IMR-90 (cell line): ENCODE results near the gene EIF1B. TPM values are rescaled to one million over a fixed set of nuclear protein-coding genes. Genes with fewer than 3 reads are reported as not detected.

Source experiments
- ATAC-seq: fragments of 200-7000 bp; cut with Tn5 transposase; 2 replicates; pipeline ENCODE4 v1.9.1; 2020; ENCODE audit warnings: low read depth, mild to moderate bottlenecking, moderate library complexity
- BruUV-seq: library from RNA; stranded (reverse); fragments of 400-500 nt; replicated peaks from 2 replicates; lab custom pipeline; 2021; lab: Mats Ljungman, UMichigan
- CTCF ChIA-PET: fragments of 300-600 bp; formaldehyde crosslinking; extraction: SDS; loops from one replicate; lab custom pipeline; 2021; ENCODE audit warnings: antibody characterized with exemption; lab: Yijun Ruan, JAX
- POLR2A ChIA-PET: fragments of 300-600 bp; sonication (Branson Sonifier 250); formaldehyde crosslinking; loops from one replicate; lab custom pipeline; 2022; ENCODE audit warnings: antibody characterized with exemption; ENCODE audit not compliant: unreplicated experiment; lab: Charles Lee
- DNase-seq: peaks from one replicate; pipeline ENCODE4 v3.0.0; 2013
- H2AFZ ChIP-seq: replicated peaks from 2 replicates; pipeline ENCODE3; 2013; ENCODE audit warnings: low read length, mild to moderate bottlenecking; ENCODE audit not compliant: poor library complexity
- H2AK5ac ChIP-seq: 2 replicates; pipeline ENCODE4 v1.6.1; 2013; ENCODE audit warnings: low read depth, low read length, inconsistent platforms
- H2AK9ac ChIP-seq: replicated peaks from 2 replicates; pipeline ENCODE3; 2013; ENCODE audit warnings: mild to moderate bottlenecking, low read depth, low read length, moderate library complexity; ENCODE audit not compliant: poor library complexity
- H2BK120ac ChIP-seq: 2 replicates; pipeline ENCODE4 v1.6.1; 2013; ENCODE audit warnings: low read depth, low read length, inconsistent platforms
- H2BK15ac ChIP-seq: 3 replicates; pipeline ENCODE4 v1.6.1; 2013; ENCODE audit warnings: low read depth, low read length, inconsistent platforms
- H2BK20ac ChIP-seq: 2 replicates; pipeline ENCODE4 v1.6.1; 2013; ENCODE audit warnings: low read depth, mild to moderate bottlenecking, inconsistent platforms, low read length, moderate library complexity
- H2BK5ac ChIP-seq: 2 replicates; pipeline ENCODE4 v1.6.1; 2013; ENCODE audit warnings: mild to moderate bottlenecking, low read depth, low read length, inconsistent platforms; ENCODE audit not compliant: poor library complexity, severe bottlenecking
- H3K14ac ChIP-seq: replicated peaks from 2 replicates; pipeline ENCODE4 v1.6.1; 2013; ENCODE audit warnings: low read depth, low read length, inconsistent platforms
- H3K18ac ChIP-seq: 2 replicates; pipeline ENCODE4 v1.6.1; 2013; ENCODE audit warnings: low read depth, low read length, control low read depth
- H3K23ac ChIP-seq: 2 replicates; pipeline ENCODE4 v1.6.1; 2013; ENCODE audit warnings: low read depth, low read length, inconsistent platforms
- H3K27ac ChIP-seq: 2 replicates; pipeline ENCODE4 v1.5.1; 2013; ENCODE audit warnings: mild to moderate bottlenecking, control low read depth, low read length; ENCODE audit not compliant: insufficient read depth
- H3K27me3 ChIP-seq: 2 replicates; pipeline ENCODE4 v1.6.1; 2013; ENCODE audit warnings: low read length; ENCODE audit not compliant: control insufficient read depth, insufficient read depth
- H3K36me3 ChIP-seq: 2 replicates; pipeline ENCODE4 v1.6.1; 2013; ENCODE audit warnings: low read length, mixed read lengths; ENCODE audit not compliant: control insufficient read depth, insufficient read depth
- H3K4ac ChIP-seq: 2 replicates; pipeline ENCODE4 v1.6.1; 2013; ENCODE audit warnings: low read depth, low read length, inconsistent platforms
- H3K4me1 ChIP-seq: 2 replicates; pipeline ENCODE4 v1.6.1; 2013; ENCODE audit warnings: low read length, mixed read lengths; ENCODE audit not compliant: control insufficient read depth, insufficient read depth
- H3K4me2 ChIP-seq: 2 replicates; pipeline ENCODE4 v1.6.1; 2013; ENCODE audit warnings: low read depth, mild to moderate bottlenecking, control low read depth, low read length, moderate library complexity
- H3K4me3 ChIP-seq: 2 replicates; pipeline ENCODE4 v1.5.1; 2013; ENCODE audit warnings: low read depth, mild to moderate bottlenecking, control low read depth, low read length, moderate library complexity; ENCODE audit not compliant: insufficient read depth
- H3K56ac ChIP-seq: 2 replicates; pipeline ENCODE4 v1.6.1; 2013; ENCODE audit warnings: low read length, inconsistent platforms; ENCODE audit not compliant: insufficient read depth; ENCODE audit errors: extremely low read depth
- H3K79me1 ChIP-seq, 2 experiments: 2 replicates each; pipeline ENCODE4 v1.6.1; 2013; ENCODE audit warnings: low read length in 2 of 2, inconsistent platforms in 1 of 2, low read depth in 1 of 2
- H3K9ac ChIP-seq: 2 replicates; pipeline ENCODE4 v1.6.1; 2013; ENCODE audit warnings: low read depth, low read length, control low read depth
- H3K9me1 ChIP-seq: 2 replicates; pipeline ENCODE4 v1.6.1; 2013; ENCODE audit warnings: low read length, inconsistent platforms; ENCODE audit not compliant: insufficient read depth
- H3K9me3 ChIP-seq: 2 replicates; pipeline ENCODE4 v1.6.1; 2013; ENCODE audit warnings: low read length; ENCODE audit not compliant: control insufficient read depth, insufficient read depth
- H4K20me1 ChIP-seq: 2 replicates; pipeline ENCODE4 v1.6.1; 2013; ENCODE audit warnings: low read length, inconsistent platforms; ENCODE audit not compliant: insufficient read depth
- H4K5ac ChIP-seq: 2 replicates; pipeline ENCODE4 v1.6.1; 2013; ENCODE audit warnings: mild to moderate bottlenecking, low read depth, low read length, control low read depth
- H4K8ac ChIP-seq, 2 experiments: 2 replicates each; pipeline ENCODE4 v1.6.1; 2013; ENCODE audit warnings: low read depth in 2 of 2, low read length in 2 of 2, control low read depth in 1 of 2, inconsistent platforms in 1 of 2
- H4K91ac ChIP-seq: 2 replicates; pipeline ENCODE4 v1.6.1; 2013; ENCODE audit warnings: low read depth, low read length, inconsistent platforms; ENCODE audit not compliant: insufficient read depth
- CHD1 ChIP-seq: IDR thresholded peaks from 2 replicates; pipeline ENCODE4 v1.6.1; 2012; ENCODE audit warnings: low read depth, low read length, improper control_type of control experiment
- CTCF ChIP-seq: conservative IDR thresholded peaks from 2 replicates; pipeline ENCODE4 v1.5.1; 2012; ENCODE audit warnings: mild to moderate bottlenecking, low read depth, low read length, improper control_type of control experiment
- MAZ ChIP-seq: IDR thresholded peaks from 2 replicates; pipeline ENCODE4 v1.6.1; 2012; ENCODE audit warnings: low read depth, mild to moderate bottlenecking, low read length, improper control_type of control experiment, moderate library complexity, borderline replicate concordance
- USF2 ChIP-seq: fragments of 150-350 bp; IDR thresholded peaks from 2 replicates; pipeline ENCODE4 v1.6.1; 2017; ENCODE audit warnings: mild to moderate bottlenecking, antibody characterized with exemption, low read length, low read depth
- WGBS, 2 experiments: methylation state at CpG; one replicate each; pipeline versions ENCODE4 v1.1.5 to v1.1.7; 2013; ENCODE audit warnings: missing lambda C conversion rate in 2 of 2; ENCODE audit not compliant: insufficient read length in 1 of 2; ENCODE audit errors: extremely low coverage in 2 of 2; 5-methylcytosine and 5-hydroxymethylcytosine counted together
- dilution Hi-C: fragments of 300-500 bp; cut with HindIII; formaldehyde crosslinking; loops from one replicate; pipeline ENCODE4 v1.14.3; 2018; ENCODE audit warnings: low sequenced_read_pairs; ENCODE audit not compliant: unreplicated experiment
- in situ Hi-C: fragments of 300-500 bp; cut with MboI; formaldehyde crosslinking; loops from 3 replicates; pipeline ENCODE4 v1.14.3; 2019; ENCODE audit warnings: low sequenced_read_pairs, inconsistent platforms, mixed read lengths
- intact Hi-C: fragments of 100-400 bp; cut with micrococcal nuclease; formaldehyde crosslinking; loops from 2 replicates; pipeline ENCODE4 v1.10.0; 2022
- polyA plus RNA-seq, 3 experiments: library from polyadenylated mRNA; depleted of rRNA; stranded (reverse); fragments of >200 nt; gene quantifications; 2 replicates each; pipeline ENCODE4 v1.2.3, GENCODE V29; 2012; ENCODE audit warnings: low replicate concordance in 1 of 3
- total RNA-seq: library from RNA; depleted of rRNA; stranded (reverse); fragments of >200 nt; gene quantifications from 2 replicates; pipeline ENCODE4 v1.2.3, GENCODE V29; 2012

Gene EIF1B
- total and polyA plus RNA-seq, 2 of the 4 experiments (the other 2 are of a cell fraction), result 11.3 to 25.9 TPM

DNA sequence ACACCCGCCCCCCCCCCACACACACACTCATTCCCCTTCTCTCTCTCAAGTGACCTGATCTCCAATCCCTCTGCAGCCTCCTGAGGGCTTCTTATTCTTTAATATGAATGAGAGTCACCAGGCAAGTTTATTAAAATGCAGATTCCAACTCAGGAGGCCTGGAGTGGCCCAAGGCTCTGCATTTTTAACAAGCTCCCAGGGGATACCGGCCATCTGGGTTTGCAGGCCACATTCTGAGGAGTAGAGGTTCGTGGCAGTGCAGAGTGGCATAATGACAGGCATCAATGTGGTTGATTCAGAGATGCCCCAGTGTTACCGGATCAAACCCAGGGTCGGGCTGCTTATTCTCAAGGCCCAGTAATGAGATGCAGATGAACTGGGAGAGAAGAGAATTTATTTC, 18.9 kb downstream of the EIF1B start:
- H2AFZ ChIP-seq, result peak overlapping the region; percentile 70
- no peaks in the 10 kb centered on the region for H3K9me3 ChIP-seq
- H3K14ac ChIP-seq, result no peak overlapping the region
- H3K79me1 ChIP-seq, result no peaks in the 10 kb centered on the region
- peaks cover 6% of the 10 kb centered on the region for H3K27me3 ChIP-seq
- ATAC-seq (no peak), DNase-seq (no peak)
- no peak overlapping the region for H4K5ac ChIP-seq
- TF ChIP-seq USF2 (no peak), MAZ (no peak), CHD1 (no peak), CTCF (no peak)
- H4K8ac ChIP-seq, result no peak overlapping the region
- H3K18ac ChIP-seq, result no peak overlapping the region
- H2AK9ac ChIP-seq, result no peak overlapping the region
- no peak overlapping the region for H3K23ac ChIP-seq
- intact Hi-C loops (loop anchor here (5.0 to 10.0 kb wide), 2 partner anchors 109 to 1366 kb away; no protein-coding TSS in a partner anchor), dilution Hi-C loops (no loop called here), in situ Hi-C loops (loop anchor here (10.0 to 25.0 kb wide), 3 partner anchors 259 to 1546 kb away; partner anchors contain the start of gene CTNNB1)
- no peak overlapping the region for H2BK5ac ChIP-seq
- BruUV-seq, result no TSS peak
- H2BK20ac ChIP-seq, result no peak overlapping the region
- no peak overlapping the region for H3K27ac ChIP-seq
- H3K4ac ChIP-seq, result no peak overlapping the region
- H2BK15ac ChIP-seq, result no peak overlapping the region
- ChIA-PET CTCF (no interaction called here), POLR2A (no interaction called here)
- no peak overlapping the region for H3K4me3 ChIP-seq
- H4K91ac ChIP-seq, result no peak overlapping the region
- H3K4me2 ChIP-seq, result no peak overlapping the region
- no peak overlapping the region for H2BK120ac ChIP-seq
- H2AK5ac ChIP-seq, result no peak overlapping the region
- no peak overlapping the region for H3K56ac ChIP-seq
- no peaks in the 10 kb centered on the region for H3K36me3 ChIP-seq
- H3K9ac ChIP-seq, result no peak overlapping the region
- H3K4me1 ChIP-seq, result no peaks in the 10 kb centered on the region
- no peaks in the 10 kb centered on the region for H3K9me1 ChIP-seq
- no peaks in the 10 kb centered on the region for H4K20me1 ChIP-seq
- WGBS, 2 experiments, result no CpG with 5 or more reads among the region's 5 CpGs
